ENCODE measurements around the gene TMEM178B.
A peak's percentile ranks its signal among the peaks of the same experiment; 100 is the strongest.

Gene TMEM178B

DNA sequence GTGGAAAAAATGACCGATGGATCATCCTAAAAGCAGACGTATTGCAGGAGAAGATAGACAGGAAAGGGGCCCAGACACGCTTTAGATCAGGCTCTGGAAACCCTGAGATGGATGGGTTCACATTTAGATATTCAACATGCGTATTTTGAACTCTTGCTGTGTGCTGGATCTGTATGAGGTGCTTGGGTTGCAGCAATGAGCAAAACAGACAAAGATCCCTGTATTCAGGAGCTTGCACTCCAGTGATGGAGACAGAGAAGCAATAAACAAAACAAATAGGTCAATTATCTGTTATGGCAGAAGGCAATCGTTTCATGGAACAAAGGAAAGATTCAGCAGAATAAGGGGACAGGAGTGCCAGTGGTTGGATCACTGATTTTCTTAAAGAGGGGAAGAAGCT, 275.5 kb downstream of the TMEM178B start:
- no peak overlapping the region for H3K4me3 ChIP-seq (ENCODE audit: low read length)
- DNase-seq (ENCODE audit: low read depth): no peak
- no peaks in the 10 kb centered on the region for H3K36me3 ChIP-seq (ENCODE audit: control insufficient read depth, insufficient read depth, low read length, severe bottlenecking)
- peaks cover 7% of the 10 kb centered on the region for H3K27me3 ChIP-seq (replicated peaks; ENCODE audit: control insufficient read depth, insufficient read depth, low read length)
- H3K9me3 ChIP-seq (ENCODE audit: control insufficient read depth, low read length): no peaks in the 10 kb centered on the region
- no peaks in the 10 kb centered on the region for H3K4me1 ChIP-seq (ENCODE audit: control insufficient read depth, insufficient read depth, low read length)
- H3K9ac ChIP-seq (ENCODE audit: low read length): no peak overlapping the region

DNA sequence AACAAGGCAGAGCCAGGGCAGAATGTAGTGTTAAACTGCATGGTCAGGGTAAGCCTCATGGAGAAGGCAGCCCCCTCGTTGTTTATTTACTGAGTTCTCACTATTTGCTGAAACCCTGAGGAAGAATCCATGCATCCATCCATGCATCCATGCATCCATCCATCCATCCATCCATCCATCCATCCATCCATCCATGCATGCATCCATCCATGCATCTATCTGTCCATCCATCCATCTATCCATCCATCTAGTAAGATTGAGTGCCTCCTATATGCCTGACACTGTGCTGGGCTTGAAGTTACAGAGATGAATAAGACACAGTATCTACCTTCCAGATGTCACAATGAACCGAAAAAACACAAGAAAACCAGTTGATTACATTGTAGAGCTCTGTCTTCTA, 275.9 kb downstream of the TMEM178B start:
- no peaks in the 10 kb centered on the region for H3K36me3 ChIP-seq (ENCODE audit: control insufficient read depth, insufficient read depth, low read length, severe bottlenecking)
- DNase-seq (ENCODE audit: low read depth): no peak
- H3K4me1 ChIP-seq (ENCODE audit: control insufficient read depth, insufficient read depth, low read length): peaks cover 4% of the 10 kb centered on the region
- peaks cover 7% of the 10 kb centered on the region for H3K27me3 ChIP-seq (replicated peaks; ENCODE audit: control insufficient read depth, insufficient read depth, low read length)
- H3K4me3 ChIP-seq (ENCODE audit: low read length): no peak overlapping the region
- H3K9me3 ChIP-seq (ENCODE audit: control insufficient read depth, low read length): no peaks in the 10 kb centered on the region
- no peak overlapping the region for H3K9ac ChIP-seq (ENCODE audit: low read length)

DNA sequence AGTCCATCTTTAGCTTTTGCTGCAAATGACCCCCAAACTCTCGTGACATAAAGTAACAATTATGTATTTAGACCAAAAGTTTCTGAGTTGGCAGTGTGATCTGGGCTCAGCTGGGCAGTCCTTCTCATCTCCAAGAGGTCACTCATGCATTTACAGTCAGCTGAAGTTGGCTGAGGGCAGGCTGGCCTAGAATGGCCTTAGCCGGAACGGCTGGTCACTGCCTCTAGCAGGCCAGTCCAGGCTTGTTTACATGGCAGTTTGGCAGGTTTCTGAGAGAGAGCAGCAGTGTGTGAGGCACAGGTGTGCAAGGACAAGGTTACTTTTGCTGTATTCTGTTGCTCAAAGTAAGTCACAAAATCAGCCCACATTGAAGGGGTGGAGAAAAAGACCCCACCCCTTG, 277.3 kb downstream of the TMEM178B start:
- no peaks in the 10 kb centered on the region for H3K36me3 ChIP-seq (ENCODE audit: control insufficient read depth, insufficient read depth, low read length, severe bottlenecking)
- H3K9me3 ChIP-seq (ENCODE audit: control insufficient read depth, low read length): no peaks in the 10 kb centered on the region
- peaks cover 17% of the 10 kb centered on the region for H3K4me1 ChIP-seq (ENCODE audit: control insufficient read depth, insufficient read depth, low read length)
- H3K4me3 ChIP-seq (ENCODE audit: low read length): no peak overlapping the region
- DNase-seq (ENCODE audit: low read depth): no peak
- no peak overlapping the region for H3K9ac ChIP-seq (ENCODE audit: low read length)
- H3K27me3 ChIP-seq (replicated peaks; ENCODE audit: control insufficient read depth, insufficient read depth, low read length): peaks cover 7% of the 10 kb centered on the region

DNA sequence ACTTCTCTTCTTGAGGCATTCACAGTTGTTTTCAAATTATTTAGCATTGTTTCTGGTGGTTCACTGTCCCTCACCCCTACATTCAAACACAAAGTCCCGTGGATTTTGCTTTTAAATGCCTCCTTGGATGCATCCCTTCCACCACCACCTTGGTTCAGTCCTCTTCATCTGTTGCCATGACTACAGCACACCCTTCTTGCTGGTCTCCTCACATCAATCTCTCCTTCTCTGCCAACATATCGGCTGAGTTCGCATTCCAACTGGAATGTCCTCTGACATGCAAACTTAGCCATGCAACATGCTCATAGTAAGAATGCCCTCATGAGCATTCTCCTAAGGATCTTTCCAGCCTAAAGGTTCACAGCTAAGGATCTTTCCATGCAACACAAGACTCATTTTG, 279.1 kb downstream of the TMEM178B start:
- no peak overlapping the region for H3K4me3 ChIP-seq (ENCODE audit: low read length)
- no peak for DNase-seq (ENCODE audit: low read depth)
- H3K4me1 ChIP-seq (ENCODE audit: control insufficient read depth, insufficient read depth, low read length): peaks cover 21% of the 10 kb centered on the region
- H3K9ac ChIP-seq (ENCODE audit: low read length): no peak overlapping the region
- no peaks in the 10 kb centered on the region for H3K27me3 ChIP-seq (replicated peaks; ENCODE audit: control insufficient read depth, insufficient read depth, low read length)
- no peaks in the 10 kb centered on the region for H3K9me3 ChIP-seq (ENCODE audit: control insufficient read depth, low read length)
- no peaks in the 10 kb centered on the region for H3K36me3 ChIP-seq (ENCODE audit: control insufficient read depth, insufficient read depth, low read length, severe bottlenecking)

DNA sequence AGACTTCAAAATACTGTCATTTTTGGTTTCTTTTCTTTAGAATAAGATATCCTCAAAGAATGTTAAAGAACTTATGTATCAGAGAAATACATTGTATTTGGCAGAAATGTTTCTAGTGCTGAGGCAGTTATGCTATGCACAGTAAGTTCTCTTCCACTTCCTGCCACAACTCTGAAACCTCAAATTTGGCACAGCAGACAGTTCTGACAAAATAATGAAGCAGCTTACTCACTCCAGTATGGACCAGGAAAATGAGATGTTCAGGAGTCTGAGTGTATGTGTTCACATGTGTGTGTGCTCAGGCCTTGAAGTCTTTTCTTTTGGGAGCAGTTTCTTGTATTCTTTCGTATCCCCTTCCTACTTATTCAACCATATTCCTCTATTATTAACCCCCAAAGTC, 280.4 kb downstream of the TMEM178B start:
- no peaks in the 10 kb centered on the region for H3K36me3 ChIP-seq (ENCODE audit: control insufficient read depth, insufficient read depth, low read length, severe bottlenecking)
- H3K27me3 ChIP-seq (replicated peaks; ENCODE audit: control insufficient read depth, insufficient read depth, low read length): no peaks in the 10 kb centered on the region
- H3K9me3 ChIP-seq (ENCODE audit: control insufficient read depth, low read length): no peaks in the 10 kb centered on the region
- H3K9ac ChIP-seq (ENCODE audit: low read length): no peak overlapping the region
- H3K4me3 ChIP-seq (ENCODE audit: low read length): no peak overlapping the region
- H3K4me1 ChIP-seq (ENCODE audit: control insufficient read depth, insufficient read depth, low read length): peaks cover 21% of the 10 kb centered on the region
- peak; percentile 29 for DNase-seq (ENCODE audit: low read depth)

DNA sequence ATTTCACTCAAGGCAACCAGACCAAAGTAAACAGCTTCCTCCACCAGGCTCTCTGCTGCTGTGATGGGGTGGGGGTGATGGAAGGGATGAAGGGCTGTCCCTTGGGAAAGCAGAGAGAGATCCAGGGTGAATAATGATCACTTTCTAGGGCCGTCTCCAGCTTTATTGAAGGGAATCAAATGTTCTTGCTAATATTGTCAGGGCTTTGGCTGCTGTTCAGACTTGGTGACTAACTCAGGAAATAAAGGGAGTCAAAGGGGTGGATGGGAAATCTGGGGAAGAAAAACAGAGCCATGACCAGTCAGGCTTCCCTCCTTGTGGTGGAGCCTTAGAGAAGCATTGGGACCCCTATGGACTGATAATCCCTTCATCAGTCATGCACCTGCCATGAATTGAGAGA, 281.2 kb downstream of the TMEM178B start:
- Histone ChIP-seq H3K27me3 (replicated peaks; ENCODE audit: control insufficient read depth, insufficient read depth, low read length) (no peaks in the 10 kb centered on the region), H3K4me1 (ENCODE audit: control insufficient read depth, insufficient read depth, low read length) (peaks cover 21% of the 10 kb centered on the region), H3K9me3 (ENCODE audit: control insufficient read depth, low read length) (no peaks in the 10 kb centered on the region), H3K9ac (ENCODE audit: low read length) (no peak overlapping the region), H3K36me3 (ENCODE audit: control insufficient read depth, insufficient read depth, low read length, severe bottlenecking) (no peaks in the 10 kb centered on the region), H3K4me3 (ENCODE audit: low read length) (peak overlapping the region; percentile 21)
- DNase-seq (ENCODE audit: low read depth): no peak

DNA sequence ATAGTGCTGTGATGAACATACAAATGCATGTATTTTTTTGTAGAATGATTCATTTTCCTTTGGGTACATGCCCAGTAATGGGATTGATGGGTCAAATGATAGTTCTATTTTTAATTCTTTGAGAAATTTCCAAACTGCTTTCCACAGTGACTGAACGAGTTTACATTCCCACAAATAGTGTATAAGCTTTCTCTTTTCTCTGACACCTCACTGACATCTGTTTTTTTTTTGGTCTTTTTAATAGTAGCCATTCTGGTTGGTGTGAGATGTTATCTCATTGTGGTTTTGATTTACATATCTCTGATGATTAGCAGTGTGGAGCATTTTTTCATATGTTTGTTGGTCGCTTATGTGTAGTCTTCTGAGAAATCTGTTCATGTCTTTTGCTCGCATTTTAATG, 282.3 kb downstream of the TMEM178B start:
- Histone ChIP-seq H3K9me3 (ENCODE audit: control insufficient read depth, low read length) (no peaks in the 10 kb centered on the region), H3K9ac (ENCODE audit: low read length) (no peak overlapping the region), H3K36me3 (ENCODE audit: control insufficient read depth, insufficient read depth, low read length, severe bottlenecking) (no peaks in the 10 kb centered on the region), H3K27me3 (replicated peaks; ENCODE audit: control insufficient read depth, insufficient read depth, low read length) (no peaks in the 10 kb centered on the region), H3K4me1 (ENCODE audit: control insufficient read depth, insufficient read depth, low read length) (peaks cover 24% of the 10 kb centered on the region), H3K4me3 (ENCODE audit: low read length) (no peak overlapping the region)
- DNase-seq (ENCODE audit: low read depth): no peak

DNA sequence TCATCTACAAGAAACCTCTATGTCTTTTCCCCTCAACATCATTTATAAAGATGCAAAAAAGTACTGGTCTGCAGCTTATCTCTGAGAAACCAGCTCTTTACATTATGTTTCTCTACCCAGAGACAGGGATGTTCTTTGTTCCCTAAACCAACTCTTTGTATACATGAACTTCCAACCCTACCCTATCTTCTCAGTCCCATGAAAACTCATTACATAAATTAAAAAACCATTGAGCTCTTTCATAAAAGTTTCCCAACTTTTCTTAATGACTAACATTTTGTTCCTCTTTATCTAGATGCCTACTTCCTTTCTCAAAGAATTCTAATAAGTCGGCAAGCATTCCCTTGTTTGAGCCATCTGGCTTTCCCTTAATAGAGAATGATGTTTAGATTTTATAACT, 284.5 kb downstream of the TMEM178B start:
- Histone ChIP-seq H3K4me1 (ENCODE audit: control insufficient read depth, insufficient read depth, low read length) (peaks cover 45% of the 10 kb centered on the region), H3K36me3 (ENCODE audit: control insufficient read depth, insufficient read depth, low read length, severe bottlenecking) (no peaks in the 10 kb centered on the region), H3K27me3 (replicated peaks; ENCODE audit: control insufficient read depth, insufficient read depth, low read length) (no peaks in the 10 kb centered on the region)

DNA sequence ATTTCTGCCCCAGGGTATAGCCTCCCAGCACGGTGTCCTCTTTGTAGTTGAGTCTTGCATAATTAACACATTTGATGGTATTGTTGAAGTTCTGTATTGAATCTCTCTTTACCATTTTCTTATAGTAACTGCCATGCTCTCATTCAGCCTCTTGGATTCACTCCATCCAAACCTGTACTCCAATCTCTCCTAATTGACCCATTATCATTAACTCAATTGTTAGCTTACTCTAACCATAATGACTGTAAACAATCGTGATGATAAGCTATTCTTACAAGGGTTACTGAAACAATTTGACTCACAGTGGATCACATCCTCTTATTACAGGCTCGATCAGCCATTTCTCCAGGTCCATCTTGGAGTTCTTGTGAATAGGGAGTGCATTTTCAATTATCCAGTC, 285.4 kb downstream of the TMEM178B start:
- Histone ChIP-seq H3K36me3 (ENCODE audit: control insufficient read depth, insufficient read depth, low read length, severe bottlenecking) (no peaks in the 10 kb centered on the region), H3K4me3 (ENCODE audit: low read length) (no peak overlapping the region), H3K4me1 (ENCODE audit: control insufficient read depth, insufficient read depth, low read length) (peaks cover 47% of the 10 kb centered on the region), H3K9me3 (ENCODE audit: control insufficient read depth, low read length) (no peaks in the 10 kb centered on the region), H3K27me3 (replicated peaks; ENCODE audit: control insufficient read depth, insufficient read depth, low read length) (no peaks in the 10 kb centered on the region), H3K9ac (ENCODE audit: low read length) (no peak overlapping the region)
- DNase-seq (ENCODE audit: low read depth): no peak

More for the DNA sequence above, 284.5 kb downstream of the TMEM178B start:
- DNase-seq (ENCODE audit: low read depth): no peak
- no peak overlapping the region for H3K4me3 ChIP-seq (ENCODE audit: low read length)
- no peaks in the 10 kb centered on the region for H3K9me3 ChIP-seq (ENCODE audit: control insufficient read depth, low read length)
- no peak overlapping the region for H3K9ac ChIP-seq (ENCODE audit: low read length)

DNA sequence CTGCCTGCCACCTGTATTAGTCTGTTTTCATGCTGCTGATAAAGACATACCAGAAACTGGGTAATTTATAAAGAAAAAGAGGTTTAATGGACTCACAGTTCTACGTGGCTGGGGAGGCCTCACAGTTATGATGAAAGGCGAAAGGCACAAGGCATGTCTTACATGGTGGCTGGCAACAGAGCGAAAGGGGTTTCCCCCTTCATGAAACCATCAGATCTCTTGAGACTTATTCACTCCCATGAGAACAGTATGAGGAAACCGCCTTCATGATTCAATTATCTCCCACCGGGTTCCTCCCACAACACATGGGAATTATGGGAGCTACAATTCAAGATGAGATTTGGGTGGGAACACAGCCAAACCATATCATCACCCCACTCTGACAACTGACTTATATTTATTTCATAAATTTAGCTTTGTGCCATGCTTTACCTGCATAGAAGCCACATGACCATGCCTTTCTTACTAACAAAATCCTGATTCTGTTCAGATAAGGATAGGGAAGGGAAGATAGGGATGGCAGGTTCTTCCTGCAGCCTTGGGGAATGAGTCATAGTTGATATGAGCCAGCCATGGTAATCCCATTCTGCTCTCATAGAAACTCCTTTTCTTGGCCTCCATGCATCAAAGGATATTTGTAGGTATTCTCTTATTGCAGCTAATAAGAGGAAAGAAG, 286.0 kb downstream of the TMEM178B start:
- Histone ChIP-seq H3K9ac (ENCODE audit: low read length) (no peak overlapping the region), H3K27me3 (replicated peaks; ENCODE audit: control insufficient read depth, insufficient read depth, low read length) (no peaks in the 10 kb centered on the region), H3K4me1 (ENCODE audit: control insufficient read depth, insufficient read depth, low read length) (peaks cover 42% of the 10 kb centered on the region), H3K4me3 (ENCODE audit: low read length) (no peak overlapping the region), H3K36me3 (ENCODE audit: control insufficient read depth, insufficient read depth, low read length, severe bottlenecking) (no peaks in the 10 kb centered on the region), H3K9me3 (ENCODE audit: control insufficient read depth, low read length) (no peaks in the 10 kb centered on the region)
- no peak for DNase-seq (ENCODE audit: low read depth)

DNA sequence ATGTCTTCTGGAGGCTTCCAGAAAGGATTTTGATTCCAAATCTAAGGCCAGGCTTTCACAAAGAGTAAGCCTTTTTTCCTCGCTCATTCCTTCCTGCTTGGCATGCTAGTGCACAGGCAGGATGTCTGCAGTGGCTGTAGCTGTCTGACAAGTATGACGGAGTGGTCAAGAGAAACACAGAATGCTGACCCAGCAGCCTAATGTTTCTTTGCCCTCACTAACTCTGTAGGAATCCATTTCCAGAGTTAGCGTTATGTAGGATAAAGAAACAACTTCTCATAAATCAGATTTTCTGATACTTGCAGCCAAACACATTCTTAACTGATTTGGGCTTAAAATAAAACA, 286.5 kb downstream of the TMEM178B start:
- Histone ChIP-seq H3K9me3 (ENCODE audit: control insufficient read depth, low read length) (no peaks in the 10 kb centered on the region), H3K4me1 (ENCODE audit: control insufficient read depth, insufficient read depth, low read length) (peaks cover 38% of the 10 kb centered on the region), H3K36me3 (ENCODE audit: control insufficient read depth, insufficient read depth, low read length, severe bottlenecking) (no peaks in the 10 kb centered on the region), H3K27me3 (replicated peaks; ENCODE audit: control insufficient read depth, insufficient read depth, low read length) (no peaks in the 10 kb centered on the region), H3K9ac (ENCODE audit: low read length) (no peak overlapping the region), H3K4me3 (ENCODE audit: low read length) (no peak overlapping the region)
- DNase-seq (ENCODE audit: low read depth): no peak

DNA sequence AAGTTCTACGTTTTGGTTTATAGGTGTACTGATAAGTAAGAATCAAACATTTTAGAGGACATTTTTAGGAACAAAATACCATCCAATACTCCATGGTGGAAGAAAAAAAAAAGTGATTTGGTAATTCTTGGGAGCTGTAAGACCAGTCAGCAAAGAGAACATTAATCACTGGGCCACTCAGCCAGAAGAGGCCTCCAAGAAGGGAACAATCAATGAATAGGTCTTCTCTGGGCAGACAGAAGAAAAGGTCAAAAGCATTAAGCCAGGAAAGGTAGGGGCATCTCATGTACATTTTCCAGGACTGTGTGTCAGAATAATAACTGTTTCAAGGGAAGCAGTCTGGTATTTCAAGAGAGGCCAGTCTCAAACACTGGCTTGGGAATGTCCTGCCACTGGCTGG, 286.9 kb downstream of the TMEM178B start:
- Histone ChIP-seq H3K4me1 (ENCODE audit: control insufficient read depth, insufficient read depth, low read length) (peaks cover 35% of the 10 kb centered on the region), H3K4me3 (ENCODE audit: low read length) (no peak overlapping the region), H3K27me3 (replicated peaks; ENCODE audit: control insufficient read depth, insufficient read depth, low read length) (no peaks in the 10 kb centered on the region), H3K9ac (ENCODE audit: low read length) (no peak overlapping the region), H3K9me3 (ENCODE audit: control insufficient read depth, low read length) (no peaks in the 10 kb centered on the region), H3K36me3 (ENCODE audit: control insufficient read depth, insufficient read depth, low read length, severe bottlenecking) (no peaks in the 10 kb centered on the region)
- no peak for DNase-seq (ENCODE audit: low read depth)
